GM15510 (cell line): Measurements from ENCODE around the gene PPP1R1A.

Experiments
- POLR2A ChIP-seq: IDR thresholded peaks from 3 replicates; pipeline ENCODE4 v1.6.1; 2011; ENCODE audit warnings: borderline replicate concordance; ENCODE audit not compliant: insufficient read length; ENCODE audit errors: extremely low read depth

The PPP1R1A gene

GRCh38 chr12:54608156-54608555, 19.7 kb upstream of the PPP1R1A start:
- no peak for TF ChIP-seq POLR2A

GRCh38 chr12:54606556-54606955, 18.1 kb upstream of the PPP1R1A start:
- no peak for TF ChIP-seq POLR2A

GRCh38 chr12:54605138-54605970, 16.9 kb upstream of the PPP1R1A start:
- TF ChIP-seq POLR2A: no peak

DNA sequence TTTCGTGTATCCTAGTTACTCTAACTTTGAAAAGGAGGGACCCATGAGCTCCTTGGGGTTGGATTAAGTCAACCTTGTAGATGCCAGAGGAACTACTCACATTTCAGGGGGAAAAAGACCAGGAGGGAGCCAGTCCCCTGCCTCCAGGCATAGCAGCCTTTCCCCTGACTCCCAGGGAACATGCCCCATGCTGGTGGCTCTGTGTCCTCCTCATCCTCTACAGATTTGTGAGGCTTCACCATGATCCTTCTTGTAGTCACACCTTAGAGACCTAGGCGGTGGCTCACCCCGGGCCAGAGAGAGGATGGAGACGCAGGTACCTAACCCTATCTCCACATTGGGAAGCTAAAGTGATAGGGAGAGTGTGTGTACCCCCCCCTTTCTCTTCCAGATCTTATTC, 16.0 kb upstream of the PPP1R1A start:
- no peak for TF ChIP-seq POLR2A

DNA sequence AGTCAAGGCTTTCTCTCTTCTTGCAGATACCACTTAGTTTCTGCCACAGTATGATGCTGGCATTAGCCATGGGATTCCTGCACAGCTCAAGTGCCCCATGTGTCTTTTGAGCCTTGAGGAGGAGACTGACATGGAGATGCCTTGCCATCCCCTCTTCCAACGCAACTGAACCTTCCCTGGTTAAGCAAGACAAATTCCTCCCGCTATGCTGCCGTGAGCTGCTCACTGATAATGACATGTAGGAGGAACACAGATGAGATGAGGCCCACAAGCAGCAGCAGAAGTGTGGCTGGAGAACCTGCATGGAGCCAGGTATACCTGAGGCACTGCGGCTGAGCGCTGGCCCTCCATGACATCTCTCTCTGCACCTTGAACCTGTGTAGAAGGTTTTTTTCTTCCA, 15.4 kb upstream of the PPP1R1A start:
- no peak for TF ChIP-seq POLR2A

DNA sequence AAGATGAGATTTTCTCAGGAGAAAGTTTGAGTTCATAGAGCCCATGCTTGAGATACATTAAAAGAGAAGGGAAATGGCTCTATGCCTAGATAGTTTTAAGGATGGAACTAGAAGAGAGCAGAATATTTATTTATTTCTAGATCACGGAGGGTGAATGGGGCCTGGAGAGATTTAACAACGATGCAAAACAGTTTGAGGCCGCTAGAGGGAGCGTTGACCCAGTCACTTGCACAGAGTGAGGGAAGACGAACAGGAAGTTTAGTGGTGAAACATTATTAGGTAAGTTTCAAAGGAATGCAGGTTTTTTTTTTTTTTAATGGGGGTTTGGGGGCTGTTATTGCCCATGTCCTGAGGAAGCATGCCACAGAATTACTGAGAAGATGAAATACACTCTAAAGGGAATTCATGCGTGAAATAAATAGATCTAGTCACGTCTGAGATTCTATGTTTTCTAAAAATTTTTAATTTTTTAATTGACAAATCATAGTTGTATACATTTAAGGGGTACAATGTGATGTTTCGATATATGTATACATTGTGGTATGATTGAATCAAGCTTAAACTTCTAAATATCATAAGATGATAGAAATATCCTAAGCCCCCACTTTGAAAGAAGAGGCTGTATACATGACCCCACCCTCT, 14.8 kb upstream of the PPP1R1A start:
- TF ChIP-seq POLR2A: no peak

DNA sequence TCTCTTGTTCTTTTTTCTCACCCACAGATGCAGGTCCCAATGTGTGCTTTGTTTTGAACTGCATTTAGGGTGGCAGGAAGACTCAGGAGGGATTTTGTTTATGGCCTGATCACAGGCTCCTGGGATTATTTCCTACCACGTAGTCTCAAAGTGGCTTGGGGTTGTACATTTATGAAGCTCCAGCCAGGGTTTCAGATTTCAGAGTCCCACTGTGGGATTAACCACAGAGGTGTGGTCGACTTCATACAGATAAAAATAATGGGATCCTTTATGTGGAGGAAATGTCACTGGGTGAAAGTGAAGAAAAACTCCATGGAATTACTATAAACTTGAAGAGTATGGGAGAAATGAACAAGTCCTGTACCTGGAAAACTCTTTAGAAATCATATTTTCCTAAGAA, 14.2 kb upstream of the PPP1R1A start:
- TF ChIP-seq POLR2A: no peak

GRCh38 chr12:54601841-54602240, 13.4 kb upstream of the PPP1R1A start:
- TF ChIP-seq POLR2A: no peak

DNA sequence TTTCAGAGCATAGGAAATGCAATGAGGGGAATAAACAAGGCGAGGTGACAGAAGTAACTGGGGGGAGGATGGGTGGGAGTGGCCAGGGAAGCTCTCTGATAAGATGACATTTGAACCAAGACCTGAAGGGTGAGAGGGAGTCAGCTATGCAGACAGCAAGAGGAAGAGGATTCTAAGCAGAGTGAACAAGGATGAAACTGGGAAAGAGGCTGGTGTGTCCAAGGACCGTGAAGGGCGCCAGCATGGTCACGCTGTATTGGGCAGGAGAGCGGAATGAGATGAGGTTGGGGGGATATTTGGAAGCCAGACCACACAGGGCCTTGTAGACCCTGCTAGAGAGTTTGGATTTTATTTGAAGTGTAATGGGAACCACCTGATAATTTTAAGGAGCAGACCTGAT, 10.5 kb upstream of the PPP1R1A start:
- no peak for TF ChIP-seq POLR2A

- TF ChIP-seq POLR2A: no peak
Observed at GRCh38 chr12:54596526-54596946, 8.1 kb upstream of the PPP1R1A start.

- no peak for TF ChIP-seq POLR2A
Observed at GRCh38 chr12:54595471-54595870, 7.0 kb upstream of the PPP1R1A start.

GRCh38 chr12:54593725-54594124, 5.3 kb upstream of the PPP1R1A start:
- TF ChIP-seq POLR2A: no peak

DNA sequence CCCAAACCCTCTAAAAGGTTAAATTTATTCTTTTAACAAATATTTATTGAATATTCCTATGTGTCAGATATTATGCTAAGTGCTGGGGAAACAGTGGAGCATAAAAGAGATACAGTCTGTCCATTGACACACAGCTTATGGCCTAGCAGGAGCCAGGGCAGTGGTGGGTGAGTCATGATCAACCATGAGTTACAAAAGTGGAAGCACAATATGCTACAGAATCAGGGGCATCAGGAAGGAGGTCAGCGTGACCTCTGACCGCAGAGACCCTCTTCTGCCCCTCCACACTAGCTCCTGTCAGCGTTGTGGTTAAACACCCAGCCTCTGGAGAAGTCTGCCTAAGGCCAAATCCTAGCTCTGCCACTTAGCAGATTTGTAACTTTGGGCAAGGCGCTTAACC, 4.7 kb upstream of the PPP1R1A start:
- TF ChIP-seq POLR2A: no peak

DNA sequence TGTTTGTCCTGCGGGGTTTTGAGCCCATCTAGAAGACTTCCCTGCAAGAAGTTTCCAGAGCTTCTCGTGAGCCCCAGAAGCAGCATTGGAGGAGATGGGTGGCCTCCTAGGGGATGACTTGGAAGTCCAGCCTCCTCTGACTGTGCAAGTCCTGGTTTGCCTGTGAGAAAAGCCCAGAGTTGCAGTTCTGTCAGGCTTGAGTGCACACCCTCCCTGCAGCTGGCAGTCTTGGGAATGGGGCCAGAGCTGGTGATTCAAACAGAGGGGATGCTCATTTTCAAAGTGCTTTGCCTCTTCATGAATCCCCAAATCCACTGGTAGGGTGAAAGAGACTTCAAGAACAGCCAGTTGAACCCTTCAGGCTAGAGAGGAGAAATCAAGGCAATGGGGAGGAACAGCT, 3.9 kb upstream of the PPP1R1A start:
- no peak for TF ChIP-seq POLR2A

GRCh38 chr12:54590978-54591591, 2.6 kb upstream of the PPP1R1A start:
- no peak for TF ChIP-seq POLR2A

- TF ChIP-seq POLR2A: no peak
Observed at GRCh38 chr12:54589964-54590363, 1.5 kb upstream of the PPP1R1A start.

DNA sequence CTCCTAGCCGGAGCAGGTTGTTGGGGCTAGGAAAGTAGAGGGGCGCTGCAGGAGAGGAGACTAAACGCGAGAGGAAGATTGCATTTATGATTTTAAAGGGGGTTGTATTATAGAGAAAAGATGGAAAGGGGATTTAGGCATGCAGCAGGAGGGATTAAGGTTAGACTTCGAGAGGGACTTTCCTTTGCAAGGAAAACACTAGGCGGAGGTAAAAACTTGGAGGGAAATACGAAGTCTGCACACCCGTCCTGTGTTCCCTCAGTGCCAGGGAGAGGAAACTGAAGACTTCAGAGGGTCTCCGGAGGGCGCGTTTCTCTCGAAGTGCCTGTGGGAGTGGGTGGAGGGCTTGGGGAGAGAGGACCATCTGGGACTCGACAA, 420 bp upstream of the PPP1R1A start:
- TF ChIP-seq POLR2A: no peak

DNA sequence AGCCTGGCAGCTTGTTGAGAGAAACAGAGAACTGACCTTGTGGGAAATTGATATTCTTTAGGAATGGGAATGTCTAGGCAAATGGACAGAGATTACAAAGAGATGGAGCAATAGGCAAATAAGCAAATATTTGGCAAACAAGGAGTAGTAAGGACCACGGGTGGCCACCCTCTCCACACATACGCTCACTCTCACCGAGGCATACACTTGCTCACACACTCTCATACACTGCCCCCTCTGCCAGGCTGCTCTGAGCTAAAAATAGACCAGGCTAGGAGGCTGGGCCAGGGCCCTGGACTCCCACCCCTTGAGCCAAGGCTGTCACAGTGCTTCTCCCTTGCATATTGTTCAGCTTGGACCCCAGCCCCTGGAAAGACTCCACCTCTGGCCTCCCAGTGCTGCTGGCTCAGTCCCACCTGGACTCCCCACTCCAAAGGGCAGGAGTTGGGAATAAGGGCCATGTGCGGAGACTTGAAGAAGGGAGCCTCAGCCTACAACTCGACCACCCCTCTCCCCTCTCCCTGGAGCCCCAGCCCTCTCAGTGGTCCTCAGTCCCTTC, 1.1 kb downstream of the PPP1R1A start:
- no peak for TF ChIP-seq POLR2A
